Prostate gland (tissue), 2 donors: Measurements from ENCODE around the gene ARHGAP42. TPM values are rescaled to one million over a fixed set of nuclear protein-coding genes. Genes with fewer than 3 reads are reported as not detected.

Experiments
- DNase-seq: peaks from one replicate; pipeline ENCODE4 v3.0.0-alpha.2; 2019; ENCODE audit warnings: low spot score
- H3K27ac ChIP-seq, 2 donors: fragments of 200-600 bp; sonication (generic); 2 replicates each; pipeline ENCODE4 v1.5.1; 2017 to 2019
- H3K27me3 ChIP-seq: fragments of 200-600 bp; sonication (generic); replicated peaks from 2 replicates; pipeline ENCODE4 v1.5.1; 2019; ENCODE audit not compliant: insufficient read depth
- H3K36me3 ChIP-seq, 2 donors: fragments of 200-600 bp; sonication (generic); 1 replicate in 1 of 2; 2 replicates in 1 of 2; pipeline versions ENCODE4 v1.5.1 to v1.8.1; 2017 to 2019
- H3K4me1 ChIP-seq: fragments of 200-600 bp; sonication (generic); replicated peaks from 2 replicates; pipeline ENCODE4 v1.5.1; 2019
- H3K4me3 ChIP-seq, 2 donors: fragments of 200-600 bp; sonication (generic); 2 replicates each; pipeline ENCODE4 v1.5.1; 2017 to 2019
- H3K9me3 ChIP-seq: fragments of 200-600 bp; sonication (generic); 2 replicates; pipeline ENCODE4 v1.5.1; 2017
- CTCF ChIP-seq, 4 experiments: fragments of 200-600 bp in 2 of 4; fragments of 450-650 bp in 2 of 4; sonication (generic) in 2 of 4; IDR thresholded peaks; 1 replicate in 3 of 4; 2 replicates in 1 of 4; pipeline ENCODE4 v1.5.1; 2016 to 2019; ENCODE audit warnings: antibody characterized with exemption in 4 of 4, mild to moderate bottlenecking in 2 of 4, moderate library complexity in 2 of 4
- POLR2A ChIP-seq: fragments of 450-650 bp; IDR thresholded peaks from one replicate; pipeline ENCODE4 v1.6.1; 2016; ENCODE audit warnings: antibody characterized with exemption, mild to moderate bottlenecking
- POLR2AphosphoS5 ChIP-seq: sonication (generic); formaldehyde crosslinking; IDR thresholded peaks from one replicate; pipeline ENCODE4 v1.6.1; 2017; ENCODE audit warnings: antibody characterized with exemption
- WGBS: methylation state at CpG from one replicate; pipeline ENCODE4 v1.1.5; 2018; 5-methylcytosine and 5-hydroxymethylcytosine counted together
- intact Hi-C: fragments of 100-400 bp; cut with DNase I; formaldehyde crosslinking; loops from one replicate; pipeline ENCODE4 v1.14.2; 2022
- total RNA-seq, 2 donors: library from RNA; depleted of rRNA; stranded (reverse); fragments of >200 nt; gene quantifications; one replicate each; pipeline ENCODE4 v1.1.0, GENCODE V29; 2016

Gene ARHGAP42
- total RNA-seq, 2 donors from 2014 or later, result 12.8 to 20.5 TPM

- no peak for DNase-seq
- Histone ChIP-seq H3K4me1 (no peaks in the 10 kb centered on the region), H3K27me3 (no peaks in the 10 kb centered on the region), H3K36me3 (no peaks in the 10 kb centered on the region), H3K4me3 (no peak overlapping the region), H3K27ac (no peak overlapping the region), H3K9me3 (no peaks in the 10 kb centered on the region)
- intact Hi-C loops, result loop anchor here (5.0 kb wide), 3 partner anchors 112 to 233 kb away; no protein-coding TSS in a partner anchor
- WGBS, result 78% methylated on average over 4 of the region's 4 CpGs
- no peak for TF ChIP-seq POLR2A
- no peak for TF ChIP-seq CTCF (IDR thresholded peaks at IDR 0.05)
- TF ChIP-seq POLR2AphosphoS5, result no peak
Measured at GRCh38 chr11:100689141-100689540, 2.1 kb downstream of the ARHGAP42 start.

GRCh38 chr11:100691896-100692653 lies 5.0 kb downstream of the ARHGAP42 start:
- intact Hi-C loops, result no loop called here
- no peaks in the 10 kb centered on the region for H3K27me3 ChIP-seq
- H3K36me3 ChIP-seq, result no peaks in the 10 kb centered on the region
- DNase-seq, result no peak
- no peaks in the 10 kb centered on the region for H3K4me1 ChIP-seq
- H3K9me3 ChIP-seq, result no peaks in the 10 kb centered on the region
- WGBS, result 50% methylated on average over 1 of the region's 1 CpG
- no peak overlapping the region for H3K27ac ChIP-seq
- no peak for TF ChIP-seq POLR2AphosphoS5
- no peak overlapping the region for H3K4me3 ChIP-seq

GRCh38 chr11:100695911-100696310 lies 8.8 kb downstream of the ARHGAP42 start:
- intact Hi-C loops, result no loop called here
- no peak overlapping the region for H3K27ac ChIP-seq
- H3K4me1 ChIP-seq, result no peaks in the 10 kb centered on the region
- TF ChIP-seq CTCF (IDR thresholded peaks at IDR 0.05) (no peak), POLR2AphosphoS5 (no peak), POLR2A (no peak)
- DNase-seq, result no peak
- H3K27me3 ChIP-seq, result no peaks in the 10 kb centered on the region
- H3K4me3 ChIP-seq, result no peak overlapping the region
- H3K36me3 ChIP-seq, result no peaks in the 10 kb centered on the region
- 96% methylated on average over 5 of the region's 5 CpGs for WGBS
- H3K9me3 ChIP-seq, result no peaks in the 10 kb centered on the region

GRCh38 chr11:100703139-100703538 lies 16.1 kb downstream of the ARHGAP42 start:
- no peaks in the 10 kb centered on the region for H3K9me3 ChIP-seq
- no peaks in the 10 kb centered on the region for H3K27me3 ChIP-seq
- DNase-seq, result no peak
- H3K36me3 ChIP-seq, result no peaks in the 10 kb centered on the region
- WGBS, result 98% methylated on average over 2 of the region's 2 CpGs
- TF ChIP-seq CTCF (IDR thresholded peaks at IDR 0.05) (no peak), POLR2A (no peak), POLR2AphosphoS5 (no peak)
- no peak overlapping the region for H3K4me3 ChIP-seq
- H3K4me1 ChIP-seq, result no peaks in the 10 kb centered on the region
- H3K27ac ChIP-seq, result no peak overlapping the region
- intact Hi-C loops, result no loop called here

GRCh38 chr11:100703801-100704575 lies 16.9 kb downstream of the ARHGAP42 start:
- H3K4me3 ChIP-seq, result no peak overlapping the region
- WGBS, result 86% methylated on average over 5 of the region's 5 CpGs
- H3K36me3 ChIP-seq, result no peaks in the 10 kb centered on the region
- H3K9me3 ChIP-seq, result no peaks in the 10 kb centered on the region
- no peak for DNase-seq
- no peaks in the 10 kb centered on the region for H3K27me3 ChIP-seq
- intact Hi-C loops, result no loop called here
- H3K4me1 ChIP-seq, result no peaks in the 10 kb centered on the region
- TF ChIP-seq POLR2A (no peak), CTCF (IDR thresholded peaks at IDR 0.05) (no peak), POLR2AphosphoS5 (no peak)
- H3K27ac ChIP-seq, result no peak overlapping the region
